SK-N-DZ (cell line): ENCODE results near the gene SYVN1.
A peak's percentile ranks its signal among the peaks of the same experiment; 100 is the strongest.

Source experiments
- DNase-seq: peaks from one replicate; pipeline ENCODE4 v3.0.0-alpha.2; 2015; ENCODE audit warnings: low spot score
- small RNA-seq, 2 experiments: library from RNA; depleted of rRNA; stranded (forward); fragments of <200 nt; gene quantifications; one replicate each; pipeline ENCODE3, GENCODE V24; 2014

Gene SYVN1

DNA sequence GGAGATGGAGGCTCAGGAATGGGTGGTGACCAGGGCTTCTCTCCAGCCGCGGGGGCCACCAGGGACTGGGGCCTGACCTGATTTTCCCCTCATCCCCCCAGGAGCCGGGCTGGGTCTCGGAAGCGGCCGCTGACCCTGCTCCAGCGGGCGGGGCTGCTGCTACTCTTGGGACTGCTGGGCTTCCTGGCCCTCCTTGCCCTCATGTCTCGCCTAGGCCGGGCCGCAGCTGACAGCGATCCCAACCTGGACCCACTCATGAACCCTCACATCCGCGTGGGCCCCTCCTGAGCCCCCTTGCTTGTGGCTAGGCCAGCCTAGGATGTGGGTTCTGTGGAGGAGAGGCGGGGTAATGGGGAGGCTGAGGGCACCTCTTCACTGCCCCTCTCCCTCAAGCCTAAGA, 46.5 kb downstream of the SYVN1 start:
- DNase-seq: no peak

GRCh38 chr11:65087216-65087615, 47.1 kb downstream of the SYVN1 start:
- DNase-seq: no peak

DNA sequence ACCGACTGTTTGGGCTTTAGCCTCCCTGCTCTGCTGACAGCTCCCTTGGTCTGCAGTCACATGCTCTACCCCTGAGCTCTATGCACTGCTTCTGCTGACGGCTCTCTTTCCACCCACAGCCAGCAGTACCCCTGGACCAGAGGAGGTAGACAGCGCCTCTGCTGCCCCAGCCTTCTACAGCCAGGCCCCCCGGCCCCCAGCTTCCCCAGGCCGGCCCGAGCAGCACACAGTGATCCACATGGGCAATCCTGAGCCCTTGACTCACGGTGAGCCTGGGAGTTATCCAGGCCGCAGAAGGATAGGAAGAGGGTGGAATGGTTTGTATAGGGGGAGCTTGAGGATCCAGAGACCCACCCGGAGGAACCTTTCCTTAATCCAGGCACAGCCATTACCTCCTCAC, 47.5 kb downstream of the SYVN1 start:
- no peak for DNase-seq

DNA sequence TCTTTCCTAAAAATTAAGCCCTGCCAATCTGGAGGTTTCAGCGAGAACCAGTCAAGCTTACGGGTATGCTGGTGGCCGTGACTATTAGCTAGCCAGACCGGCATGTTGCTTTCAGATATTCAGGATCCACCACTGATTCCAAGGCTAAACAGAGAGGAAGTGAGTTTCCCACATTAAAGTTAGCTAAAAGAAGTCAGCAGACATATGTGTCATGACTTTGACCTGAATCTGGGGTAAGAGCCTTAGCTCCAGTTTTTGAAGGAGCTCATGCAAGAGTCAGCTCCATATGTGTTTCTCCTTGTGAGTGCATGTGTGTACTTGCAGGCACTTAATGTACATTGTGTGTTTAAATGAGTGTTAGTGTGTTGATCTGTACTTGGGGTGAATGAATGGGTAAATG, 48.9 kb downstream of the SYVN1 start:
- DNase-seq: no peak

DNA sequence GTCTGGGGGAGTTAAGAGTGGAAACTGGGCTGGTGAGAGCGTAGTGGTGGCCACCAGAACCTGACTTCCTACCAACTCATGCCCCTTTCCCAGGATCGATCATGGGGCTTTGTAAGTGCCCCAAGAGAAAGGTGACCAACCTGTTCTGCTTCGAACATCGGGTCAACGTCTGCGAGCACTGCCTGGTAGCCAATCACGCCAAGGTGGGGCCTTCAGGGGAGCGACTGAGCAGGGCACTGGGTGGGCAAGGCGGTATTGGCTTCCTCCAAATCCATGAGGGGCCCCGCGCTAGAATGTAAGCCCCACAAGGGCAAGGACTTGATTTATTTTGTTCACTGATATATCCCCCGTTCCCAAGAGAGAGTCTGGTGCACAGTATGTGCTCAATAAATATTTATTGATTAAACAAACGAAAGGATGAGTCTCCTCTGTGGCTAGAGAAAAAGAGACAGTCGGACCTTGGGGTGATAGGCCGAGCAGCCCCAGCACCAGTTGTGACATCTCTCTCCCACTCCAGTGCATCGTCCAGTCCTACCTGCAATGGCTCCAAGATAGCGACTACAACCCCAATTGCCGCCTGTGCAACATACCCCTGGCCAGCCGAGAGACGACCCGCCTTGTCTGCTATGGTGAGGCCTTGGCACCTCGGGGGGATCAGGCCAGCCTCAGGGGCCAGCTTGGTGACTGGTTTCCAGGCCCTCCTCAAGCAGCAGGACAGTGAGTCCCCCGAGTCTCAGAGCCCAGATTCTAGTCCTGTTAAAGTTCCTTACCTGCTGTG, 49.5 kb downstream of the SYVN1 start:
- DNase-seq: no peak

DNA sequence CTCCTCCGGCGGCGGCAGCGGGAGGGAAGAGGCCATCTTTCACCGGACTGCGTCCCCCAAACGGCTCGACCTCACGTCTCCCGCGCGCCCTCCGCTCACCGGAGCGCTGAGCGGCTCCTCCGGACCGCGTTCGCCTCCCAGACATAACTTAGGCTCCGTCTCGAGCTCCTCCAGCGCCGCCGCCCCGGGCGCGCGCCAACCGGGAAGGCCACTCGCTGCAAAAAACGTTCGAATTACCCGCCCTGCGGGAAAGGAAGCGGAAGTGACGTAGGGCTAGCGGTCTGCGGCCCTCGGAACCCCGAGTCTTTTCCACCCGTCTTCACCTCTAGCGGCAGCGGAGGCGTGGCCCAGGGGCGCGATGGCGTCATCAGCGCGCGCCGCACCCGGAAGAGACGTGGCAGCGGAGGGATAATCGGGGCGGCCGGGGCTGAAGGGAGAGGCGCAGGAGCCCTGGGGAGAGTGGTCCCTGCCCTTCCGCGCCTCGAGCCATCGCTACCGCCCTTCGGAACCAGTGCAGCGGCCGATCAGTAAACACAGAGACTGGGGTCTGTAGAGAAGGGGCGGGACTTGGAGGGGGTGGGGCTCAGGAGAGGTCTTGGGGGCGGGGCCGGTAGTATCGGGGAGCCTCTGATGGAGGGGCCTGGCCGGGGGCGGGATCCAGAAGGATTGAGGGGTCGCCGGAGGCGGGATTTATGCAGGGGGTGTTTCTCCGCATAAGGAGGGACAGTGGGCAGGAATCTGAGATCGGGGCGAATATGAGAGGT, 50.3 kb downstream of the SYVN1 start, which contains the start of the genes CDCA5 and ZFPL1:
CDCA5 (minus strand) TSS at position 207 of the 764 bp plus-strand sequence; CDS start at position 145, 62 bp downstream.
ZFPL1 (plus strand) TSS at position 389 of the 764 bp plus-strand sequence. CDS start 477 bp downstream, outside the sequence.
- DNase-seq: peak; percentile 95

- DNase-seq: no peak
Measured at GRCh38 chr11:65083134-65083833, 51.0 kb downstream of the SYVN1 start.

DNA sequence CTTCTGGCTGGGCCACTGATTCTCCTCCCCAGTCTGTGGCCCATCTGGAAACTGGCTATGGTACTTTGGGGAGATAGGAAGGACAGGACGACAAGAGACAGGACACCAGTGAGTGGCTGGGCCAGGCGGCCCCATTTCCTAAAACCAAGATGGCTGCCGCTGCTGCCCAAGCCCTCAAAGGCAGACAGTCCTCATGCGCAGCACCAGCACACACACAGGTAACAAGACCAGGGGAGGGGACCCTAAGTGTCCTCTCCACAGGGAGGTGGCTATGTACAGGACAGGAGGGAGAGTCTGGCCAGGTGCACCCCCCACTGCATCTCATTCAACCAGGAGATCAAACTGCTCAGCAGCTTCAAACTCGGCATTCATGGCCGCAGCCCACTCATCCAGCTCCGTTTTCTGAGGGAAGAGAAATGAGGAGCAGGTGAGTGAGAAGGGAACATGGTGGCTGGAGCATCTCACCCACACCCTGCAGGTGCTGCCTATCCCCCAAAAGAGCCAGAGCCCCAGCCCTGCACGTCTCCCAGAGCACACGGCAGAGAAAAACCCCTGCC, 55.5 kb downstream of the SYVN1 start:
- no peak for DNase-seq

DNA sequence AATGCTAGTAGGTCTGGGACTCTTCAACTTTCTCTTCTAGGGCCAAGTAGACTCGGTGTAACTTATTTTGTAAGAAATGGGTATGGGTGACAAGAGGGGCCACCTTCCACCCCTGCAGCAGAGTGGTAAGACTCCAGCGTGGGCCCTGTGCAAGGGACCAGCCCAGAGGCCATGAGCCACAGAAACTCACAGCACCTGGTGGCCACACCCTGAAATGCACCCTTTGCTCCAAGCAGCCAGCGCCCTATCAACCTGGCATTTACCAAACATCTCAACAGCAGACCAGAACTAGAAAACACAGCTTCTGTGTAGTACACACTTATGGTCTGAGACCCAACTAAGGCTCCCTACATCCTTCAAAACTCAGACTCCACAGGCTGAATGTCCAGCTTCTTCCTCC, 56.2 kb downstream of the SYVN1 start:
- peak; percentile 60 for DNase-seq

GRCh38 chr11:65077451-65077850, 56.9 kb downstream of the SYVN1 start:
- DNase-seq: peak; percentile 58

Small RNAs within 50 kb of the gene (small RNA-seq; reads per million reads assigned to genes)
- 0 reads per million in 2 experiments for gene HIGD1AP10
- 0 reads per million in 2 experiments for gene PDCL2P2
- gene RNU2-23P: 17.7 to 22.0 reads per million in 2 experiments
